Small intestine (tissue), 7 donors: Measurements from ENCODE around the gene FRMD4B. TPM values are rescaled to one million over a fixed set of nuclear protein-coding genes. Genes with fewer than 3 reads are reported as not detected.
"Not testable (repeated sequence)": the region's sequence is repeated elsewhere in the genome, so short reads cannot be mapped to it uniquely, and the experiment has no call there.

Experiments used
- DNase-seq, 2 donors: peaks; one replicate each; pipeline versions ENCODE4 v3.0.0 to v3.0.0-alpha.2; 2013
- FAIRE-seq: peaks from 2 replicates; lab custom pipeline; 2012; peaks lifted over from hg19 to GRCh38; lab: Jason Lieb, UNC
- H3K27ac ChIP-seq, 3 donors: one replicate each; pipeline ENCODE4 v1.5.1; 2013; ENCODE audit warnings: low read length in 2 of 3, mild to moderate bottlenecking in 2 of 3, control low read depth in 1 of 3, inconsistent platforms in 1 of 3, low read depth in 1 of 3, moderate library complexity in 1 of 3
- H3K27me3 ChIP-seq, 3 donors: one replicate each; pipeline ENCODE4 v1.6.1; 2013; ENCODE audit warnings: low read length in 3 of 3, inconsistent platforms in 1 of 3; ENCODE audit not compliant: control insufficient read depth in 3 of 3, insufficient read depth in 3 of 3
- H3K36me3 ChIP-seq, 3 donors: one replicate each; pipeline ENCODE4 v1.6.1; 2013; ENCODE audit warnings: low read length in 3 of 3, inconsistent platforms in 1 of 3, low read depth in 1 of 3, mild to moderate bottlenecking in 1 of 3, moderate library complexity in 1 of 3; ENCODE audit not compliant: control insufficient read depth in 3 of 3, insufficient read depth in 2 of 3
- H3K4me1 ChIP-seq, 3 donors: one replicate each; pipeline ENCODE4 v1.6.1; 2013; ENCODE audit warnings: low read length in 2 of 3, inconsistent platforms in 1 of 3, low read depth in 1 of 3, mild to moderate bottlenecking in 1 of 3, moderate library complexity in 1 of 3; ENCODE audit not compliant: control insufficient read depth in 3 of 3, insufficient read depth in 2 of 3
- H3K4me3 ChIP-seq, 3 donors: one replicate each; pipeline ENCODE4 v1.5.1; 2013; ENCODE audit warnings: low read length in 3 of 3, control low read depth in 1 of 3, inconsistent platforms in 1 of 3, low read depth in 1 of 3, mild to moderate bottlenecking in 1 of 3, moderate library complexity in 1 of 3
- H3K9me3 ChIP-seq, 2 donors: one replicate each; pipeline ENCODE4 v1.6.1; 2013; ENCODE audit warnings: low read depth in 1 of 2, low read length in 1 of 2; ENCODE audit not compliant: control insufficient read depth in 2 of 2, insufficient read depth in 1 of 2
- WGBS, 3 donors: extraction: QIAGEN DNeasy Blood & Tissue Kit; methylation state at CpG; one replicate each; pipeline ENCODE4 v1.1.7; 2013; 5-methylcytosine and 5-hydroxymethylcytosine counted together
- polyA plus RNA-seq, 4 donors: library from polyadenylated mRNA; stranded (reverse) in 3 of 4; unstranded in 1 of 4; fragments of 200-250 nt in 3 of 4; fragments of 120-200 nt in 1 of 4; gene quantifications; one replicate each; pipeline versions ENCODE4 v1.2.1 to v1.2.3, GENCODE V29; 2013
- donor health status: healthy with polysubstance abuse.
- donor health status: control.
- donor health status: control.
- donor health status: Bipolar disorder and iron deficiency.
- donor health status: healthy.

The FRMD4B gene
- polyA plus RNA-seq, 4 donors, result 5.6 to 16.3 (median 8.4) TPM

DNA sequence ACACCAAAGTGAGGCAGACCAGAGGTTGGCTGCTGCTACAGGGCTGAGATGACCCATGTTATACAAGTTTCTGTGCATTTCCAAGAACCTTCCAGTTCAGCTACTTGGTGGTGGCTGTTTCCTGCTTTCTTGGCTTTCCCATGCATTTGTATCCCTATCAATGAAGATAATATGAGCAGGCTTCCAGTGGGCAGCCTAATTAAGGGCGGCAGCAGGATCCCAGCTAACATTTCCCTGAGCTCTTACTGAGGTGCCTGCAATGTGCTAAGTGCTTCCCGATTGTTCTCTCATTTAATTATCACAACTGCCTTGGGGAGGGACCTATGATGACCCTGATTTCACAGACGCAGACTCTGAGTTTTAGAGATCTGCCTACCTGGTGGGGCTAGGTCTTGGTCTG is 95.5 kb downstream of the FRMD4B start:
- Histone ChIP-seq H3K4me3 (no peak overlapping the region), H3K4me1 (peaks cover 0 to 8% (median 0%) of the 10 kb centered on the region in 3 donors), H3K9me3 (peaks cover 0 to 3% of the 10 kb centered on the region in 2 donors), H3K36me3 (no peaks in the 10 kb centered on the region), H3K27ac (no peak overlapping the region), H3K27me3 (peaks cover 0 to 4% (median 0%) of the 10 kb centered on the region in 3 donors)
- DNase-seq (no peak), FAIRE-seq (no peak)
- 91 to 98% (median 92%) methylated on average over 3 of the region's 3 CpGs for WGBS, 3 donors

DNA sequence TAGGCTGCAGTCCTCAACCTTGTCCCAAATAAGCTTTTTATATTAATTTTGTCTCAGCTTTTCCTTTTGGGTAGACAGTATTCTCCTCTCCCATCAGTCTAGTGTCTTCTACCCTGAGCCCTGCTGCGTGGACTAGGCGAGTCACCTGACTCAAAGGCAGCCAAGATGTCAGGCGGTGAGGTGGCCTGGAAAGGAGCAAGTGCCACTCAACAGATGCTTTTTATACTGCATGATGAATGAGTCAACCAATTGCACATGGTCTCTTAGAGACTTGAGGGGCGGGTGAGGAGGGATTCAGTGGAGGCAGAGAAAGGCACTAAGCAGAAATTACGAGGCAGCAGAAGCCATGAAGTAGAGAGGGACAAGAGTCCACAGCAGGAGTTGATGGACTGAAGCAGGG is 95.9 kb downstream of the FRMD4B start:
- peaks cover 0 to 4% of the 10 kb centered on the region in 2 donors for H3K9me3 ChIP-seq
- peaks cover 0 to 4% (median 0%) of the 10 kb centered on the region in 3 donors for H3K27me3 ChIP-seq
- no peaks in the 10 kb centered on the region for H3K36me3 ChIP-seq
- H3K4me3 ChIP-seq, result no peak overlapping the region
- peaks cover 0 to 8% (median 0%) of the 10 kb centered on the region in 3 donors for H3K4me1 ChIP-seq
- no peak for DNase-seq
- no peak for FAIRE-seq
- 91 to 95% (median 95%) methylated on average over 5 of the region's 5 CpGs for WGBS, 3 donors
- no peak overlapping the region for H3K27ac ChIP-seq

DNA sequence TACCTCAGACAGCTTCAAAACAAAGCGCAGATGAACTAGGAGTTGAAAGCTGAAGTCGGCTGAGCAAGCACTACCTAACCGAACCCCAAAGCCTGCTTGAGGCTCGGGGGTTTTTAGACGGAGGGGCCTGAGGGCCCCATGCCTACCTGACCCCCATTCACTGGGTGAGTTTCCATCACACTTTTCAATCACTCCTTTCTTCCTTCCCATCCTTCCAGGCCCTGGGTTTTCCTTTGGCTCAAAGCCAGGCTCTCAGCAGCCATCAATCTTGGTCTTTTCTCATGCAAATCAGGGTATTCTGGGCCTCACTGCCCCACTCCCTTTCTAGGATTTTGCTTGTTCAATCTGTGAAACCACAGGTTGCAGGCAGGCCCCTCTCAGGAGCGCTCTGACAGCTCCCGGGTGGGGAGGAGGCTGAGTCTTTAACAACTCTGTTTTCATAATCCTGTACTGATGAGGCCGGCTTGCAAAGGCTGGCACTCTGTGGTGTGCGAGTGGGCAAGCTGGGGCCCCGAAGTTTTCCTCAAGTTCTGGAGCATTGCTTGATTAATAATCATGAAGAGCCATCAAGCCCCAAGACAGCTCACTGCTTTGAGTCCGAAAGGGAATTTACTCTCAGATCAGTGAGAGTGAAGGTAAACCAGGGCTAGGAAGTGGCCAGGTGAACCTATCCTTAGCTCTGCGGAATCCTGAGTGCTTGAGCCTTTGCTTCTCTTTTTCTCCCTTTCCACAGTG is 97.6 kb downstream of the FRMD4B start:
- no peak overlapping the region for H3K27ac ChIP-seq
- 69 to 83% (median 77%) methylated on average over 12 of the region's 12 CpGs for WGBS, 3 donors
- no peak for DNase-seq
- no peak overlapping the region for H3K4me3 ChIP-seq
- H3K4me1 ChIP-seq, result no peaks in the 10 kb centered on the region
- H3K27me3 ChIP-seq, result peaks cover 0 to 4% (median 0%) of the 10 kb centered on the region in 3 donors
- H3K36me3 ChIP-seq, result no peaks in the 10 kb centered on the region
- H3K9me3 ChIP-seq, result peaks cover 0 to 4% of the 10 kb centered on the region in 2 donors
- no peak for FAIRE-seq

DNA sequence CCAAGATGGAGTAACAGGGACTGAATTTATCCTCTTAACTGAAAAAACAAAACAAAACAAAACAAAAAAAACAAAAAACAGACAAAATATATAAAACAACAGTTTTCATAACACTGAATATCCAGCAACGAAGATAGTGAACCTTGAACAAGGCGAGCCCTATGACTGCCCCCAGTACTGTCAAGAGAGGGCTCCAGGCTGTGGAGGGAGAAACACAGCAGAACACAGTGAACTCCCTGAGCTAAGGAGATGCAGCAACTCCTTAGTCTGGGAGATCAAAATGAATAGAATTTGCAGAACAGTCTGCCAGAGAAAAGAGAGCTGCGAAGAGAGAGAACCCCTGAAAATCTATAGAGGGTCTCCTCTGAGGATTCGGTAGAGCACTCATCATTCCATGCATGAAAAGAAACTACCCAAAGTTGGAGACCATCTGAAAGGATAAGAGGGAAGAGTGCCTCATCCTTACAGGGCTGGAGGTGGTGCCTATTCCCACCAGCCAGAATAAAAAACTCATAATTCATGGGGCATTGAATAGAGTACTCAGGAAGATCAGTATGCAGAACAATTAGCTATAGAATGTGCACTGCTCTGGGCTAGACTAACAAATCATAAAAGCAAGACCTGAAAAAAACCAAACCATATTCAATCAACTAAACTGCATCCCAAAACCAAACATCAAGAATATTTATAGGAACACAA is 101.8 kb downstream of the FRMD4B start:
- no peaks in the 10 kb centered on the region for H3K27me3 ChIP-seq
- DNase-seq (no peak), FAIRE-seq (no peak)
- H3K36me3 ChIP-seq, result no peaks in the 10 kb centered on the region
- 90 to 94% (median 92%) methylated on average over 4 of the region's 4 CpGs for WGBS, 3 donors
- no peaks in the 10 kb centered on the region for H3K4me1 ChIP-seq
- no peak overlapping the region for H3K27ac ChIP-seq
- peaks cover 0 to 4% of the 10 kb centered on the region in 2 donors for H3K9me3 ChIP-seq
- H3K4me3 ChIP-seq, result no peak overlapping the region

GRCh38 chr3:69283496-69283895 is 102.4 kb downstream of the FRMD4B start:
- no peak for DNase-seq
- Histone ChIP-seq H3K27me3 (no peaks in the 10 kb centered on the region), H3K9me3 (peaks cover 0 to 4% of the 10 kb centered on the region in 2 donors), H3K4me1 (no peaks in the 10 kb centered on the region), H3K27ac (no peak overlapping the region), H3K36me3 (no peaks in the 10 kb centered on the region), H3K4me3 (no peak overlapping the region)
- FAIRE-seq, result no peak
- WGBS, 3 donors, result 79 to 80% (median 79%) methylated on average over 5 of the region's 5 CpGs

- Histone ChIP-seq H3K4me1 (no peaks in the 10 kb centered on the region), H3K27me3 (no peaks in the 10 kb centered on the region), H3K4me3 (no peak overlapping the region), H3K36me3 (no peaks in the 10 kb centered on the region), H3K27ac (no peak overlapping the region), H3K9me3 (peaks cover 0 to 4% of the 10 kb centered on the region in 2 donors)
- DNase-seq (peak; percentile 16 to 21), FAIRE-seq (no peak)
- WGBS, 3 donors, result 21 to 32% (median 23%) methylated on average over 3 of the region's 3 CpGs
Measured at GRCh38 chr3:69282181-69282580, 103.7 kb downstream of the FRMD4B start.

DNA sequence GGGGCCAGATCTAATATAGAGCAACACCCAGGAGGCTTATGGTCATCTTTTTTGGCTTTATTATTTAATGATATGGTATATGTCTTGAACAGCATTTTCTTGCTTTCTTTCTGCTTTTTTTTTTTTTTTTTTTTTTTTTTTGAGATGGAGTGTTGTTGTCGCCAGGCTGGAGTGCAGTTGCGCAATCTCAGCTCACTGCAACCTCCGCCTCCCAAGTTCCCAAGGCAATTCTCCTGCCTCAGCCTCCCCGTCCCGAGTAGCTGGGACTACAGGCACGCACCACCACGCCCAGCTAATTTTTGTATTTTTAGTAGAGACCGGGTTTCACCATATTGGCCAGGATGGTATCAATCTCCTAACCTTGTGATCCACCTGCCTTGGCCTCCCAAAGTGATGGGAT is 108.5 kb downstream of the FRMD4B start:
- not testable (repeated sequence) for H3K4me1 ChIP-seq, H3K27ac ChIP-seq, FAIRE-seq, H3K9me3 ChIP-seq, H3K36me3 ChIP-seq, H3K4me3 ChIP-seq, H3K27me3 ChIP-seq, DNase-seq
- 91 to 94% (median 93%) methylated on average over 8 of the region's 8 CpGs for WGBS, 3 donors

- Histone ChIP-seq H3K4me3 (no peak overlapping the region), H3K27me3 (no peaks in the 10 kb centered on the region), H3K36me3 (no peaks in the 10 kb centered on the region), H3K27ac (no peak overlapping the region), H3K4me1 (no peaks in the 10 kb centered on the region), H3K9me3 (no peaks in the 10 kb centered on the region)
- FAIRE-seq (no peak), DNase-seq (no peak)
- WGBS, 3 donors, result 89 to 92% (median 91%) methylated on average over 4 of the region's 4 CpGs
Measured at GRCh38 chr3:69276884-69277283, 109.0 kb downstream of the FRMD4B start.
